HG02588 (cell line): ENCODE results near the gene AQP1.
A peak's percentile ranks its signal among the peaks of the same experiment; 100 is the strongest.

ENCODE experiments used
- ATAC-seq: cut with Tn5 transposase; IDR thresholded peaks from one replicate; pipeline ENCODE4 v1.9.1; 2021; ENCODE audit warnings: mild to moderate bottlenecking, moderate library complexity; ENCODE audit not compliant: unreplicated experiment

The AQP1 gene

DNA sequence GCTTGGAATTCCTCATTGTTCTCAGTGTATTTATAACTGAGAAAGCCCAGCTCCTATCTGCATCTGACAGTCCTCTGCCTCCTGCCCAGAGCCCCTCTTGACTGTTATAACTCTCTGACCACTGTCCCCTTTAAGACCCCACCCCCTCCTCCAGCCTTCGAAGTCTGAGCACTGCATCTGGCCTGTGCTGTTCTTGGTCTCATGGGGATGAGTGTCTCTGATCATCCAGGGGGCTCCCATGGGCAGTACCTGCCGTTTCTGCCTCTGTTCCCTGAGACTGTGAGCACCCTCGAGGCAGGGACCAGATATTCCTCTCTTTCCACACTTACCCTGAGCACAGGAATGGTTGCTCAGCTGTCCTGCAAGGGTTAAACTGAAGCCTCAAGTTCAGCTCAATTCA is 59.8 kb downstream of the AQP1 start:
- no peak for ATAC-seq

GRCh38 chr7:30971840-30972563 is 60.3 kb downstream of the AQP1 start:
- no peak for ATAC-seq

- no peak for ATAC-seq
Observed at GRCh38 chr7:30973292-30973691, 61.6 kb downstream of the AQP1 start.

- ATAC-seq, result no peak
Observed at GRCh38 chr7:30973791-30974604, 62.3 kb downstream of the AQP1 start.

GRCh38 chr7:30974605-30975255 is 63.1 kb downstream of the AQP1 start:
- peak; percentile 97 for ATAC-seq
